ENCODE data around the gene JARID2.

DNA sequence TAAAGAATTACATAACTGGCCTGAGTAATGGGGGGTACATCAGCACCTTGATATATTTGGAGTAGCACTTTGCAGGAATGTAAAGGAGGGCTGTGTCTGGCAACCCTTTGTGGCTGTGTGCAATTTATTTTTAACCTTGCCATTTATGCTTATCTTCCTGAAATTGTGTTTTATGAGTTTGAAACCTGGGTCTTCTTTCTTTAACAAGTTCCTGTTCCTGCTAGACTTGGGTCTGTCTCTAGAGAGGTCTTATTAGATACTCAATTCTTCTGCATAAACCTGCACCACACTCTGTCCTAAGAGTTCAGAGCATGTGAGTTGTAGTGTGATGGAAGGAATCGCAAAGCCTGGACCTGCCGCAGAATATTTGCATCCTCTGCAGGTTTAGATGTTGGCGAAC, 181.0 kb downstream of the JARID2 start:
- TF ChIP-seq, protein P1, sequence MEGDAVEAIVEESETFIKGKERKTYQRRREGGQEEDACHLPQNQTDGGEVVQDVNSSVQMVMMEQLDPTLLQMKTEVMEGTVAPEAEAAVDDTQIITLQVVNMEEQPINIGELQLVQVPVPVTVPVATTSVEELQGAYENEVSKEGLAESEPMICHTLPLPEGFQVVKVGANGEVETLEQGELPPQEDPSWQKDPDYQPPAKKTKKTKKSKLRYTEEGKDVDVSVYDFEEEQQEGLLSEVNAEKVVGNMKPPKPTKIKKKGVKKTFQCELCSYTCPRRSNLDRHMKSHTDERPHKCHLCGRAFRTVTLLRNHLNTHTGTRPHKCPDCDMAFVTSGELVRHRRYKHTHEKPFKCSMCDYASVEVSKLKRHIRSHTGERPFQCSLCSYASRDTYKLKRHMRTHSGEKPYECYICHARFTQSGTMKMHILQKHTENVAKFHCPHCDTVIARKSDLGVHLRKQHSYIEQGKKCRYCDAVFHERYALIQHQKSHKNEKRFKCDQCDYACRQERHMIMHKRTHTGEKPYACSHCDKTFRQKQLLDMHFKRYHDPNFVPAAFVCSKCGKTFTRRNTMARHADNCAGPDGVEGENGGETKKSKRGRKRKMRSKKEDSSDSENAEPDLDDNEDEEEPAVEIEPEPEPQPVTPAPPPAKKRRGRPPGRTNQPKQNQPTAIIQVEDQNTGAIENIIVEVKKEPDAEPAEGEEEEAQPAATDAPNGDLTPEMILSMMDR (conservative IDR thresholded peaks at IDR 0.05; ENCODE audit: low read depth, low read length) = no peak
- TF ChIP-seq MXI1 (IDR thresholded peaks at IDR 0.05; ENCODE audit: borderline replicate concordance, low read depth, low read length) = no peak
- no peak for TF ChIP-seq MAZ (IDR thresholded peaks at IDR 0.05; ENCODE audit: borderline replicate concordance, low read depth, low read length)
- no peak for TF ChIP-seq MAFK (IDR thresholded peaks at IDR 0.05; ENCODE audit: low read depth, low read length)
